NCI-H1092 (cell line): Measurements from ENCODE around the gene GOLGA8B.
"Not testable (repeated sequence)": the region's sequence is repeated elsewhere in the genome, so short reads cannot be mapped to it uniquely, and the experiment has no call there.

Source experiments
- DNase-seq: peaks from one replicate; lab custom pipeline; 2025; lab: John Stamatoyannopoulos, UW

GOLGA8B gene

DNA sequence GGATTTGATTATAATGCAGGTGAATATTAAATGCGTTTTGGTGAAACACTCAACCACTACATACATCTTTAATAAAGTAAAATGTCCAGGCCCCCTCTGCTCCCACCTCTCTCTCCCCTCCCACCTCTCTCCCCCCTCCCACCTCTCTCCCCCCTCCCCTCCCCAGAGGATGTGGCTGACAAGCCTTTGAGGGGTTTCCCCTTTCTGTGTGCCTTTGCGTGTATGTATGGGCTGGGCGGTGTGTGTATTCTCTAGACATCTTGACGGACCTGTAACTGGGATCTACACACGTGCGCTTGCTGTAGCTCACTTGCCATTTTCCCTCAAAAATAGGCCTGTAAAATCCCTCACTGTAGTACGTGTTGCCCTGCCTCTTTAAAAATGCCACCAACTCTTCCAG, 28.3 kb downstream of the GOLGA8B start:
- not testable (repeated sequence) for DNase-seq

DNA sequence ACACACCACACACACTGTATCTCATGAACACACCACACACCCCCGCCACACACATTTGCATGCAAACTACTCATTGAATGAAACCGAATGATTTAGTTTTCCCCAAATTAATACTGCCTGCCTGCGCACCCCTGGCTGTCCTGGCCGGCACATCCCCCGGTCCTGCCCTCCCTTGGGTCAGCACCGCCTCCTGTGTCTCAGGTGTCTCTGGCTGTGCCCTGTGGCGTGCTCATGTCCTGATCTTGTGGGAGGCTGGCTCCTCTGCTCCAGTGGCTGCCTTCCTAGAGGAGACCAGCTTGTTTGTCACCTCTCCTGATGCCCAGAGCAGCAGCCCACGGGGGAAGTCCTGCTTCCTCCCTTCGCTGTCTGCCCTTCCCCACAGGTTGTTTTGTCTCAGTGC, 28.7 kb downstream of the GOLGA8B start:
- DNase-seq: not testable (repeated sequence)

DNA sequence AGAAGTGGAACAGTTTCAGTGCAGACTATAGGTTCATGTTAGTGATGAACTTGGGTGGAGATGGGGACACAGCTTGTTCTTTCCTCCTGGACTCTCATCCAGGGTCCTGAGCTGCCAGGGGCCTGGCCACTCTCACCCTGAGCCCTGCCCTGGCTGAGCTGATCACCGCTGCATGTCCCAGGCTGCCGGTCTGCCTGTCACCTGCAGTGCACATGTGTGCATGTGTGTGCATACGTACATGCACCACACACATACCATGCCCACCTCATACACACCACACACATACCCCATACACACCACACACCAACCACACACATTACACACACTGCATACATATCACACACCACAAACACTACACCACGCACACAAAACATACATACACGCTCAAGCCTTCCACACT, 29.3 kb downstream of the GOLGA8B start:
- not testable (repeated sequence) for DNase-seq

DNA sequence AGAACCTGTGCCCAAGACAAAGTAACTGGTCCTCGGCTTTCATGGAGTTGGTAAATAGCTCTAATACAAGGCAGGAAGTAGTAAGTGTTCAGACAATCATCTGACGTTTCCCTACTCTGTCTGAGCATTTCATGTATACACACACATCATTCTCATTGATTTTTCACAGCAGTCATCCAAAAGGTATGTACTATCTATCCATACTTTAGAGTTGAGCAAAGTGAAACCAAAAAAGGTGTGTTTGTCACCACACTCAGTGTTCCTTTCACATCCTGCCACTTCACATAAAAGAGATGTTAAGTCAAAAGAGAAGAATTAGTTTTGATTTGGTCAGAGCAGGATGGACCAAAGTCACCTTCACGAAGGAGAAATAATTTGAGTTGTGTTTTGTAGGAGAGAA, 33.3 kb downstream of the GOLGA8B start:
- DNase-seq: not testable (repeated sequence)

DNA sequence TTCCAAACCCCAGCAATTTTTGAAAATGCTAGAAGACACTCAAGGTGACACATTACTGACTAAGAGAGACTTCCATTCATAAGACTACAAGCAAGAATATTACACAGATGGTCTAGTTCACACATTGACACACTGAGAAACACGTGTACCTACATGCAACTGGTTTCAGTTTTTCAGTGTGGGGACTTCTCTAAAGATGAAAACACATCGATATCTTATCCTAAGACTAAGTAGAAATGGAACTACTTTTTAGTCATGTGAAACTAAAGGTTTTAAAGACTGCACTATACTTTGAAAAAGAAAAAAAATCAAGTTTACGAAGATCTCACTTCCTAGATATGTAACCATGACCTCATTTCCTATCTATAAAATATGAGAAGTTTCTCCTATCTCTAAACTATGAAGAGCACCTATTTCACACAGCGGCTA, 34.1 kb downstream of the GOLGA8B start:
- not testable (repeated sequence) for DNase-seq

DNA sequence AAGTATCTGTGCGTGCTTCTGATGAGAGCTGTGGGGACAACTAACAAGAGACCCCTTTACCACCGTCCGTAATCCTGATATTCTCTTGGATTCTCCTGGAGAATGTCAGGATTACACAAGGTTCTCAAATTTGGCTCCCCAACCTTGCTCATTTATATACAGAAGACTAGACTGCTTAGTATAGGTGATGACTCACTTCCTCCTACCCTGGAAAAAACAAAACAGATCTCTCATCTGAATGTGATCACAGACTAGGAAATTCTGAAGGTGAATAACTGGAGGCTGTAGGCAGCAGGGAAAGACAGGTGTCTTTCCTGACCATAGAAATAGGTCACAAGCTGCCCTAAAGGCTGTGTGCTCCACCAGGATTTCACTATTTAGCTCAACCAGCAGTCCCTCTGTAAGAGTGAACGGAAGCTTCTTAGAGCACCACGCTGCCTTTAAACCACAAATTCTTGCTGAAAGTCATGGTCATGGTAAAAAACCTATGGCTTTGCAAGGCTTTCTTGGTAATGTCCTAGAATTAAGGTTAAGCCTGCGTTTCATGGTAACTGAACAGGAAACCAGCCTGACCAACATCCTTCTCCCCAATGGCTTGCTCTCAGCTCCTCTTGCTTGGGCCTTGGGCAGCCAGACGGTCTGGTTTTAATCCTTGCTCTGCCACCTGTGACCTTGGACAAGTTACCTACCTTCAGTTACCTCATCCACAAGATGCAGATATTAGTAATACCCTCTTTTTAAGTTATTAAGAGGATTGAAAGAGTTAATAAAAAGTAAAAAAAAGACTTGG, 39.4 kb downstream of the GOLGA8B start:
- DNase-seq: not testable (repeated sequence)

DNA sequence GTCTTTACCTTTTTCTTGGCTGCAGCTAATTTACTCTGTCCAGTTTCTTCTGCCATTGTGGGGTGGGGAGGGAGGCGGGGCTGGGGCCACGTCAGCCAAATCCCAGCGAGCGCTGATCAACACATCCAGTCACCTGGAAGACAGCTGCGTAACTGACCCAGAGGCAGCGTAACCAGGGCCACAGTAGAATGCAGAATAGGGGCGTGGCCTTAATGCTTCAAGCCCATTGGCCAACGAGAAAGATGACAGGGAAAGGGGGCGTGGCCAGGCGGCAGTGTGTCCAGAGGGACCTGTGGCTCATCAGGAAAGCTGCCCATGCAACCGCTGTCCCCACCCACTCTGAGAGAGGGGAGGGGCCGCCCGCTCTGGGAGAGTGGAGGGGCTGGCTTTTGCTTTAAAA, 47.6 kb downstream of the GOLGA8B start:
- not testable (repeated sequence) for DNase-seq
